Glomerular visceral epithelial cell (primary cell): Measurements from ENCODE around the gene FGFBP1.
"Not testable (repeated sequence)": the region's sequence is repeated elsewhere in the genome, so short reads cannot be mapped to it uniquely, and the experiment has no call there.

Experiments
- DNase-seq: peaks from one replicate; pipeline ENCODE4 v3.0.0-alpha.2; 2016; ENCODE audit errors: extremely low spot score

FGFBP1 gene

DNA sequence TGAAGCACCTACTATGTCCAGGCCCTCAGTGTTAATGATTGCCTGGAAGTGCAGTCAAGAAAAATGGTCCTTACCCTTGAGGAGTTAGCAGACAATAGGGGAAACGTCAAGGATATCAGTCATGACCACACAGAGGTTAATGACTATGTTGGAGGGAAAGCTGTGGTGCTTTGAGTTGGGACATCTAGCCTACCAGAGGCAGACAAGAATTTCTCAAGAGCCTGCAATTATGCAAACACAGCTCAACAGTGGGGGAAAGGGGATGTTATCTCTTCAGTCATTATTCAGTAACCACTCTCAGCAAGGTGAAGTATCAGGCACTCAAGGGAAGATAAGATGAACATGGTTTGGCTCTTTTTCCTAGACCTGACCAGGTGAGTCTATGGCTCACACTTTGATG lies 7.0 kb upstream of the FGFBP1 start:
- DNase-seq = no peak

DNA sequence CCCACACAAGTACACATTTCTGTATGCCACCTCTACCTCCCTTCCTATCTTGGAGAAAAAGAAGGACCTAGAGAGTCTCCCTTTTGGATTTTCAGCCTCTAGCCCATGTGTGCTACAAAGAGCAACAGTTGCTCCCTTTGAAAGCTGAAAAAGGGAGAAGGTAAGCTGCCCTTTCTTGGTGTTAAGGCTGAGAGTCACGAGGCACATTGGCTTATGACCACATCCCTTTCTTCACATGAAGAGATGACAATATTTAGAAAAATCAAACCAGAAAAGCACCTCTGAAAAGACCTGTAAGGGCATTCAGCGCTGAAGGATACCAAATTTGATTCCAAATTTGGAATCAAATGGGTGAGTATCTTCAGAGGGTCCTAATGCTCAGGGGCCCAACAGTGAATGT lies 6.4 kb upstream of the FGFBP1 start:
- DNase-seq = no peak

DNA sequence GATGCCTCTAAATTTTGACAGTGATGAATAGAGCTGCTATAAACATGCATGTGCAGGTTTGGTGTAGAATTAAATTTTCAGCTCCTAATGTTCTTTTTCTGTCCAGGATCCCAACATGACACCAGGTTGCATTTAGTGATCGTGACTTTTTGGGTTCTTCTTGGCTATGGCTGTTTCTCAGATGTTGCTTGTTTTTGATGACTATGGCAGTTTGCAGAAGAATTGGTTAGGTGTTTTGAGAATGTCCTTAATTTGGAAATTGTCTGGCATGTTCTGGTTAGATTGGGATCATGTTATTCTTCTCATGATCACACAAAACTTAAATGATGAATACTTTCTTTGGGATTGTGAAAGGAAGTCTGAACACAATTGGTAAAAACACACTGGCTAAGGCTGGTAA lies 3.7 kb upstream of the FGFBP1 start:
- no peak for DNase-seq

DNA sequence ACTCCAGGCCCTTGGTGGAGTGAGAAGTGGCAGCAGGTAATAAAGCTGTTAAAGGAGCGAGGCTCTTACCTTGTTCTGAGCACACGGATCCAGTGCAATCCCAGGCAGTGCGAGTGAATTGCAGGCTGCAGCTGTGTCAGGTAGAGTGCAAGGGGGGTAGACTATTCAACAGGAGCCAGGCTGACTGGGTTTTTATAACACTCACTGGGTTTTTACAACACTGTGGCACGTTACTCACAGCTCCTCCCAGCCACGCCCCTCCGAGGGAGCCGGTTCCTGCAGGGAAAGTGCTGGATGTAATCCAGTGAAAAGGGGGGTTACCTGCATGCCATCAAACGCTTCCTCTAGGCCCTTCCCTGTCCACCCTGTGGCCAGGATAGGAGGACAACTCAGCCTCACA lies 358 bp downstream of the FGFBP1 start:
- peak; percentile 31 for DNase-seq

DNA sequence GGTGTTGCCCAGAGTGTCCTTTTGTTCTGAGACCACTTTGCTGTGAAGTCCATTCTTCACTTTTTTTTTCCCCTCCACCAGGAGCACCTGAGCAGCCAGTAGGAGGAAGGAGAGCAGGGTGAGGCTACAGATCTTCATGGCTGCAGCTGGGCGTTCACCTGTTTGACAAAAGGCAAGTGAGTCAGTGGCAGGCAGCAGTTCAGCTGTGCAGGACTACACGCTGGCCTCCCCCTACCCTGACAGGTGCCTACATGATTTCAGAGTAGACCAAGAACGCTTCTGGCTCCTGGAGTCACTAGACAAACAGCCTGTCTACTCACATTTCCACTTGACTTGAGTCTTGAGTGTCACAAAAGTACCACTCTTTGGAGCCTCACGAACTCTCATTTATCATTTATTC lies 2.0 kb downstream of the FGFBP1 start:
- DNase-seq = no peak

DNA sequence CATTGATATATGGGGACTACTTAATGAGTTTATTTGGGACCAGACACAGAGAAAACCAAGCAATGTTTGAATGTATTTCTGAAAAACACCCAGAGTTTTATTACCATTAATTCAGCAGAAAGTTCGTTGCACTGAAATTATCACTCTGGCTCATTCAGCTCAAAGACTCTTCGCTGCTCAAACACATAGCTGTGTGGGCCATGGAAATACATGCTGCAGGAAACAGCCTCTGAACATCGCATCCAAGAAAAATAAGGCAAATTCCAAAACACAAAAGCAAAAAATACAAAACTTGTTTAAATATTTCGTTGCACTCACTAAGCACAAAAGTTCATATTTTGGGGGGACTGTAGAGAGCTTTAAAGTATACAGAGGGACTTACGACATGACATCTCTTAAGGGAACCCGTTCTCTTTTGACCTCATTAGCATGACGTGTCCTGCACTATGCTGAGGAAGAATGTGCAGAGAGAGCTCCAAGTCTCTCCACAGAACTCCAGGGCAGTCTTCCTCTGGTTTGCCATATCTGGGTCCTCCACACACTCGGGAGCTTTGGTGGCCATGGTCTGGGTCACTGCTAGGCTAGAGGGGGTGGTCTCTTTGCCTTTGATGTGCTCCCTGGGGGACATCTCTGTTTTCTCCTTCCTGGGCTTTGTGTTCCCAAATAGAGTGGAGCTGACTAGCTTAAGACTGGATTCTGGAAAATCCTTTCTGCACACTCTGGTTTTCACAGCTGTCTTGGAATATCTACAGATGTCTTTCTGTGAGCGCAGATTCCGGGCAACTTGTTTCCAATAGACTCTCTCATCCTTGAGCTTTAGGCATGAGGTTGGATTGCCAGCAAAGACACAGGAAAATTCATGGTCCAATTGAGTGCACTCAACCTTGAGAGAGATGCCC lies 2.8 kb downstream of the FGFBP1 start:
- no peak for DNase-seq

DNA sequence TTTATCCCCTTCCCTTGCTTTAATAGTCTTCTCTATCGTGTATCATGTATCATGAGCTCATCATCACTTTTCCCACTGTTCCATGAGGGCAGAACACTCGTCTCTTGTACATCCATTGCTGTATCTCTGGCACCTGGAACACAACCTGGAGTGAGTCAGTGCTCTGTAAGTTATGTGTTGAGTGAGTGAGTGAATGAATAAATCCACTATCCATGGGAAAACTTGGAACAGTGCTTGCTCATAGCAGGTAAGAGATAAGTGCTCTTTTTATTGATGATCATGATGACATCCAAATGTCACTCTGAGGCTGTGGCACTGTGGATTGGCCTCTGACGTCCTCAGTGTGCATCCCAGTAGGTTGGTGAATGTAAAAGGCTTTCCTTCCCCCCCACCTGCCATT lies 4.3 kb downstream of the FGFBP1 start:
- DNase-seq = no peak

DNA sequence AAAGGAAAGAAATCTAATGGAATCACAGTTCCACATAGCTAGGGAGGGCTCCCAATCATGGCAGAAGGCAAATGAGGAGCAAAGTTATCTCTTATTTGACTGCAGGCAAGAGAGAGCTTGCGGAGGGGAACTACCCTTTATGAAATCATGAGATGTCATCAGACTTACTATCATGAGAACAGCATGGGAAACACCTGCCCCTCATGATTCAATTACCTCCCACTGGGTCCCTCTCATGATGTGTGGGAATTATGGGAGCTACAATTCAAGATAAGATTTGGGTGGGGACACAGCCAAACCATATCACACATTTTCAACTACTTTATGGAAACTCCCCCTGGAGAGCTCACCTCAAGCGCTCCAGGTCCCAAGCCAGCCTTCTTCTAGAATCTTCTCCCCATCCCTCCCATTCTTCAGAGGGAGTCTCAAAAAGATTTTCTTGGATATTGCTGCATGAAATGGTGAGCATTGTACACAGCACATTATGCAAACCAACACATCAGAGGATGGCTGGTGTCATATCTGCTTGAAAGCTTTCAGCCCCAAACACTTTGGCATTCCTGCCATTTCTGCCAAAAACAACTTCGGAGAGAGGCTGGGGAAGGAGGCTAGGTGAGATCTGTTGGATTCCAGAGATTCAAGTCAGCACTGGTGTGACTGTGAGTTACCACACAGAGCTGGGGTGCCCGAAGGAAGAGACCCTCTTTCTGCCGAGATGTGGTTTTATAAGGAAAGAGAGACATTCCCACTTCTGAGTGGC lies 6.9 kb downstream of the FGFBP1 start:
- no peak for DNase-seq

DNA sequence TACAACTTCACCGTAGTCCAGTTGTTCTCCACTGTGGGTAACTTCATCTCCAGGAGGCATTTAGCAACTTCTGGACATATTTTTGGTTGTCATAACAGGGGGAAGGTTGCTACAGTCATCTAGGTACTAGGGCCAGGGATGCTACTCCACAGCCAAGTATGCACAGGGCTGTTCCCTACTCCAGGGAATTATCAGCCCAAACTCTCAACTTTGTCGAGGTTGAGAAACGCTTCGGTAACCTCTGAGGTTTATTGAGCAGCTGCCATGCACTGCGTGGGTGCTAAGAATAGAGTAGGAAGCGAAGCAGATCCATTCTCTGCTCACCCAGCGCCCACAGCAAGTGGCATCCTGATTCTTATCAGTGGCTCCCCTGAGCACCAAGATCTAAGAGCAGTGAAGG lies 8.2 kb downstream of the FGFBP1 start:
- no peak for DNase-seq

DNA sequence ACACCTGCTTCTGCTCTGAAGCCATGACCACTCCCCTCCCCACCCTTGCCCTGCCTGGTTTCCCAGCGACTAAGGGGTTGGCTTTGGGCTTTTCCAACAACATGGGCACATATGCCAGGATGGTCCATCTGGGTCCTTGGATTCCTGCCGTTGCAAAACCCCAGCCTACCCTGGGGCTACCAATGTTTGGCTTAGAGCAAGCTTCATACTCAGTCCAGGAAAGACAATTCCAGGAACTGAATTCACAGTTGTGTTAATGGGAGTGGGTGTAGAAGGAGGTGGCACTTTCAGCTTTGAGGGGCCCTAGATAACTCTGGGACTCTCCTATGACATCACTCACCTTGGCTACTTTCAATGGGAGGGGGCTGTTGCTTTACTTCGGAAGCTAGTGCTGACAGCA lies 9.0 kb downstream of the FGFBP1 start:
- no peak for DNase-seq

DNA sequence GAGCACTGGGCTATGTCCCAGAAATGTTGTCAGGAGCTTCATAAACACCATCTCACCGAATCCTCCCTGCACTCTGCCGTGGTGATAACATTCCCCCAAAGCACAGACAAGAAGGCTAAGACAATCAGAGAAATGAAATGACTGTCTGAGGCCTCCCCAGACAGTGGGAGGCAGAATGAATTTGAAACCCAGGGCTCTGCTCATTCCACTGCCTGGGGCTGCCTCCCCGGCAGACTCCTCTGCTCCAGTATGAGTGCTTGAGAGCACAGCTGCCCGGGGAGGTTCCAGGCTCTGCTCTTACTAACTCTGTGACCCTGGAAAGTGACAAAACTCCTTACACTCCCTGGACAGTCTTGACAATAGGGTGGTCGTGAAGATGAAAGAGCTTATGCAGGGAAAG lies 9.7 kb downstream of the FGFBP1 start:
- DNase-seq = no peak

DNA sequence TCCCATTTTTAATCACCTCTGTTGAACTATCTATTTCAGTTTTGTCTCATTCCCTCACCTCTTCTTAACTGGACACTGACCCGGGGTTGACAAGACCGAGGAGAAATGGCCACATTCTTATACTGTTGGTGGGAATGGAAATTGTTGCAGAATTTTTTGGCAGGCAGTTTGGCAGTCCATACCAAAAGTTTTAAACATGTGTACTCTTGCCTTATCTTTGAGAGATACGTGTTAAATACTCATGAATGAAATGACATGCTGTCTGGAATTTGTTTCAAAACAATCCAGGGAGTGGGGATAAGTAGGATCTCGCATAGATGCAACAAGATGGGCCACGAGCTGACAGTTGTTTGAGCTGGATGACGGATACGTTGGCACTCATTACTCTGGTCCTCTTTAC lies 12.1 kb downstream of the FGFBP1 start:
- no peak for DNase-seq

DNA sequence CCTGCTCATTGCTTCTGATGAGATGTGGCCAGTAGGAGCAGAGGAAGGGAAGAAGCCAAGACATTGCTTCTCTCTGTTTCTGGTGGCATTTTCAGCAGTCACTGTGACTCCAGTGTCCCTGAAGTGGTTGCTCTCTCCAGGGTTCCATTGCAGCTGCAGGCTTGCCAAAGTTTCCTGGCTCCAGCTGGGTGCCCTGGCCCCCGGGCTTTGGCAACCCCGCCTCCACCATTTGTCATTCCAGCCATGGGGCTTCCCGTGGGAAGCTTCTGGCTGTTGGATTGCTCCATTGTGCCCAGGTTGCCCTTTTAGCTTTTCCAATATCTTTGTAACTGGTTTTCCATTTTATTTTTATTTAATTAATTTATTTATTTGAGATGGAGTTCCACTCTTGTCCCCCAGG lies 12.7 kb downstream of the FGFBP1 start:
- DNase-seq = no peak

DNA sequence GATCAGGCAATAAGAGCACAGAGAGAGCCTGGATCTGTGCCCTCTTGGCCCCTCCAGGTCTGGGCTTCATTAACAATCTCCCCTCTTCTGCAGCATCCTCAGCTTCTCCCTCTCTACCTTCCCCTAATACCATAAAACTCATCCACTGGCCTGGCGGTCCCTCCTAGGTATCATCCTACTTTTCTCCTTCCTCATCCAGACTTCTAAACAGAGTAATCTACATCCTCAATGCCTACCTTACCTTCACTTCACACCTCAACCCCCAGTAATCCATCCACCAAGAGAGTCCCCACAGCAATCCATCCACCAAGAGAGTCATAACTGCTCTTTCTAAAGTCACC lies 17.0 kb downstream of the FGFBP1 start:
- no peak for DNase-seq

DNA sequence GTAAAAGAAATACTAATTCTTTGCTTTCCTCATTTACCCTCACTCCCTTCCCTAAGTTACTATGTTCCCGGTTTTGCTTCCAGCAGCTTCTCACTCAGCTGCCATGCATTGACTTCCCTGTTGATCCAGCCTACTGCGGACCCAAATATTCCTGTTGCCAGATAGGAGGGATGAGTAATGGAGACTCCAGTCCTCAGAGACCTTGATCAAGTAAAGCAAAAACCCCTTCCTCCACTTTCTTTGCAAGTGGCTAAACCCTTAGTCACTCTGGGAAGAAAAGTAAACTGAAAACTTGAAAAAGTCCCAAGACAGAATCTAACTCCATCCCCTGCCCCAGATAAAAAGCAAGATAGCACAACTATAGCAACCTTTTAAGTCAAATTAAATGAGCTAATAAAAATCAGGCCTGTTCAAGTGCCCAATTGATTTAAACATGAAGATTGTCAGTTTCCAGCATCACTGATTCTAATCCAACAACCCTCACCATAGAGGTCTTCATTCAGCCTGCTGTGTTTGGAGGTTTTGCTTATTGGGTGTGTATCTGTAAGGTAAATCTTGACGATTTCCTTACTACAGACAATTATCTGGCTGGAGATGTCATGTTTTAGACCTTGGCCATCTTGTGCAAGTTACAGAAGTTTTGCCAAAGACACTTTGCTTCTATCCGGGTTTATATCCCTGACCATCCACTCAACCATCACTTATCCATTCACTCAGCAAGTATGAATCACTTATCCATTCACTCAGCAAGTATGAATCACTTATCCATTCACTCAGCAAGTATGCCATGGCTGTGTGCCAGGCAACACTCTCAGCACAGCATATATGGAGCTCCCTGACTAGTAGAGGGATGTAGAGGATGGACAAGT lies 17.6 kb downstream of the FGFBP1 start:
- DNase-seq = peak; percentile 96

DNA sequence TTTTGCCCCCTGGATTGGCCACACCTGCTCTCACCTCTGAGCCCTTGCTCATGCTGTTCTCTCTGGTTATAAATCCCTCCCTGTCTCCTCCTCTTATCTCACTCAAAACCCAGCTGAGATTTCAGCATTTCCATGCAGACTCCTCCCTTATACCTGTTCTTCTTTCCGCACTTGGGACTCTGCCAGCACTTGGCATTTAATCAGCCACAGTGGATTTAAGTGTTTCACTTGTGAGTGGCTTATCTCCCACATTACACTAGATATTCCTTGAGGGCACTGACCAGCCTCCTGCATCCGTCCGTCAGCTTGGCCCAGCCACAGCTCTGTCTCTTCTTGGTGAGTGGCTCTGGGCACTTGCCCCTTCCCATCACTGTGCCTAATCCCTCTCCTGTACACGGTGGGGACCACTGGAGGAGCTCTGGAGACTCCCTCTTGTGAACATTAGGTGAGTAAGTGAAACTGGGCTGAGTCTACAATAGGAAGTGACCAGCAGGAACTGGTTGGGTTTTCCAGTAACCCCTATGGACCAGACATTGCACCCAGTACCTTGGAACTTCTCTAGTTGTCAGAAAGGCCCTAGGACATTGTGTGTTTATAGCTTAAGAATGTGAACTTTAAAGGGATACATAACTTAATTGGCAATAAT lies 19.9 kb downstream of the FGFBP1 start:
- DNase-seq = no peak

DNA sequence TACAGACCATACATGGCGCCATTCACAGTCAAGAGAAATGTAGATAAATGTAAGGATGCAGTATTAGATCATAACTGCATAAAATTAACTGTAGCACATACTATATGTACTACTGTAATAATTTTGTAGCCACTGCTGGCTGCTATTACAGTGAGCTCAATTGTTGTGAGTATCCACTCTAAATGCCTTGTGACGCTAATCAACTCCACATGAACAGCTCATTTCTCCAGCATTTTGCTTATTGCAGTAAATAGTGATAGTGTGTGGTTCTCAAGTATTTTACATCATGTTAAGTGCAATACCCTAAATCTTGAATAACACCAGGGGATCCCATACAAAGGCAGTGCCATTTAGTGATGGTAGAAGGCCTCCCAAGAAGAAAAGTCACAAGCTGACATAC lies 21.2 kb downstream of the FGFBP1 start:
- no peak for DNase-seq

DNA sequence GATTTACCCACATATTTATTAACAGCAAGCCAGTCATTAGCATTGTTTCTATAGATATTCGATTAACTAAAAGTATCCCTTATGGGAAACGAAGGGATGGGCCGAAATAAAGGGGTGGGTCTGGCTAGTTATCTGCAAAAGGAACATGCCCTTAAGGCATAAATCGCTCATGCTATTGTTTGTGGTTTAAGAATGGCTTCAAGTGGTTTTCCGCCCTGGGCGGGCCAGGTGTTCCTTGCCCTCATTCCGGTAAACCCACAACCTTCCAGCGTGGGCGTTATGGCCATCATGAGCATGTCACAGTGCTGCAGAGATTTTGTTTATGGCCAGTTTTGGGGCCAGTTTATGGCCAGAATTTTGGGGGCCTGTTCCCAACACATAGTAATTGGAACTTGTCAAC lies 22.2 kb downstream of the FGFBP1 start:
- not testable (repeated sequence) for DNase-seq

DNA sequence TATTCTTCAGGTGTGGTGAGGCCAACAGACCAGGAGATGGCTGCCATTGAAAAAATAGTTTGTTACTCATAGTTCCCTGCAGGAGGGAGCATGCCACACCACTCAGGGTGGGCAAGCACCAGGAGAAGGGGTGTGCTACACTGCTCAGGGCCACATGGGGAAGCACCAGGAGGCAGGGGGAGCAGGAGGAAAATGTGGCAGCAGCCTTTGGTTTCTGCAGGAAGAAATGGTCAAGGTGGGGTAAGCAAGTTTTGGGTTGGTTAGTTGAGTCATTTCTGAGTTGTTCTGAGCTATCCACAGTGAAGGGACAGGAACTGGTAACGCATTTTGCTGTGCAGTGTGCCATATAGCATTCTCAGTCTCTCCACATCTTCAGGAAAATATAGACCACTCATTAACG lies 23.8 kb downstream of the FGFBP1 start:
- DNase-seq = peak; percentile 35

DNA sequence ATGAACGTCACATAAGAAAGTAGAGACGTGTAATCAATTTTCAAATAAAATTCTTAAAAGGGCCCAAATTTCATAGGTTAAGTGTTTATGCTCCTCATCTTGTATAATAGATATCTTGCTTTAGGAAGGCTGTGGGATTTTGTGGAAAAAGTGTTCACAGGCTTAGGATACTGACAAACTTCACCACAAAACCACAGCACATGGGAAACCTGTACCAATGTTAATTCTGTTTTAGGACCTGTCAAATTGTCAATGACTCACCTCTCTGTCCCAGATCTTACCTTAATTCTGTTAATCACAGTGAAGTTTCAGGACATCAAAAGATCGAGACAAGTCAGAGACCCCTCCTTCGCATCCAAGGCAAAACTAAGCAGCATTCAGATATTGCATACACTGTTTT lies 24.2 kb downstream of the FGFBP1 start:
- DNase-seq = peak; percentile 57

DNA sequence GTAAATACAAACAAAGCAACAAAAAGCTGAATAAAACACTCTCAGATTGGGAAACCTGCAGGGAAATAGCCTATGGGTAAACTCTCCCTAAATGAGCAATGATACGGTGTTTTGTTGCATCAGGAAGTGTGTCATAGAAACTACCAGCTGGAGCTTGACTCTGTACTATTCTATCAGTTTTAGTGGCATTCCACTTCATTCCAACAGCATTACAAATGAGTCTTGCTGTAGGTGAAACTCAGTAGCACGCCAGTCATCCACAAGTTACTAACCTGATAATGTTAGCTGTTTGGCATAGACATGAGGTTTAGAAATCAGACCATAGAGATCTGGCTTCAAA lies 24.9 kb downstream of the FGFBP1 start:
- DNase-seq = peak; percentile 92
